Stimulated activated CD4-positive, alpha-beta T cell treated with anti-CD3 and anti-CD28 coated beads, Interleukin-2, amount 100 ng/mL, for 24 hours (primary cell): ENCODE measurements around the gene FAT1.
"Not testable (repeated sequence)": the region's sequence is repeated elsewhere in the genome, so short reads cannot be mapped to it uniquely, and the experiment has no call there.

Source experiments
- DNase-seq, 2 donors: peaks; one replicate each; pipeline ENCODE4 v3.0.0-alpha.2; 2020

The FAT1 gene

GRCh38 chr4:186693159-186693815 lies 30.4 kb downstream of the FAT1 start:
- no peak for DNase-seq

GRCh38 chr4:186691396-186691795 lies 32.3 kb downstream of the FAT1 start:
- no peak for DNase-seq

GRCh38 chr4:186689476-186689875 lies 34.2 kb downstream of the FAT1 start:
- no peak for DNase-seq

DNA sequence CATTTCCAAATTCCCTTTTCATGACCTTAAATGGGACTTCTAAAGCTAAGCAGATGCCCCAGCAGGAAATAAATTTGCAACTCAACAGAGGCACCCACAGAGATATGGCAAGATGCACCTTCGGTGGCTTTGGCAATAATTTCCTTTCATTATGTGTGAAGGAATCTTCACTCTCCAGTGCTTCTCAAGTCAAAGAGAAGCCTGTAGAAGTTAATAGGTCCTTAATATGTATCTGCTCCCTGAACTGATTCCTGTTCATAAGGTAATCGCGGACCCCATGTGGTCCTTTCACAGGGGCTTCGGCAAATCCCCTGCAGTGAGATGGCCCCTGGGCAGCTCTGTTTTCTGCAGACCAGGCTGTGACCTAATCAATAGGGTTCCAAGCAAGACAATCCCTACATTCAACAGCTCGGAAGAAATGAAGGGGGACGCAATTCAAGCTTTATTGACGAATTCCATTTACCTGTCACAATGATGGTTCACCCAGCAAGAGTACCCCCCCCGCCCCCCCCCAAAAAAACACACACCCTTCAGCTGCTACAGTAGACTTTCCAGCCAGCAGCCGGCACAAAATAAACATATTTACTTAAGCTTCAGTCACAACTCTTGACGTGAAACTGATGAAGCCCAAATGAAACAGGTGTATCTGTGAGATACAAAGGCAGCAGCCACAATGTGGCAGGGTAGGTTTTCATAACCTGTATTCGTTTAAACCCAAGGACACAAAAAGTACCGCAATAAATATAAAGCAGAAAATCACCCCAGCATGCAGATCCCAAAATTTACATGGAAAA lies 35.3 kb downstream of the FAT1 start:
- DNase-seq = no peak

GRCh38 chr4:186687265-186687664 lies 36.4 kb downstream of the FAT1 start:
- DNase-seq = no peak

DNA sequence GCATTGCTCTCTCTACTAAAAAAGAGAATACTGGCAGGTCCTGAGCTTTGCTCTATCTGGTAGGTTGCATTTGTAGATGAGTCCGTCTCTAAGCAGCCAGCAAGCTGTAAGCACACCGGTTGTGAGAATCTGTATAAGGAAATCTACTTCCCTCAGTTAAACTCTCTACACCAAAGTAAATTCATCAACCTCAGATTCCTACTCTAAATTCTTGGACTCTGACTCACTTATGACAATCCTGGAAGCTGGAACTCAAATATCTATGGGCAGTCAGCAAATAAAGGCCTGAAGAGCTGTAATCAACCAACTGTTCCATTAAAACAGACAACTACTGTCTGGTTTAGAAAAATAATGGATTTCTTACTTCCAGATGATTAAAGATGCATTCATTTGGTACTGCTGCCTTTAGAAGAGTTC lies 37.9 kb downstream of the FAT1 start:
- no peak for DNase-seq

GRCh38 chr4:186684889-186685309 lies 38.8 kb downstream of the FAT1 start:
- DNase-seq = no peak

DNA sequence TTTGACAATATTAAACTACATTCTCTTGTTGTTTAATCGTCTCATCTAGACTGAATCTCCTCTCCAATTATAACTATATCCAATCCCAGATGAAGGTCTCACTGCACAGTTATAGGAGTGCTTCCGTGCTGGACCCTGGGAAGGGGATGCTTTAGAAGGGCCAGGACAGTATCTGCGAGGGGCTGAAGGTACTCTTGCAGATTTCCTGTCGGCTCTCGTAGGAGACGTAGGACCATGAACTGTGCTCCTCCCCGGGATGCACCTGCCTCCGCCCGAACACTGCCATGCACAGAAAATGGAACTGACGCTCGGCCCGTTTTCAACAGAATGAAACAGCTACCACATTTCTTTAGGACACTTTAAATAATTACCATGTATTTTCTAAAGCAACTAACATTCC lies 39.4 kb downstream of the FAT1 start:
- no peak for DNase-seq

- DNase-seq = no peak
Observed at GRCh38 chr4:186680641-186681040, 43.0 kb downstream of the FAT1 start.

GRCh38 chr4:186676531-186677161 lies 47.0 kb downstream of the FAT1 start:
- DNase-seq = no peak

- no peak for DNase-seq
Observed at GRCh38 chr4:186669735-186670134, 53.9 kb downstream of the FAT1 start.

- no peak for DNase-seq
Observed at GRCh38 chr4:186669159-186669731, 54.4 kb downstream of the FAT1 start.

- DNase-seq = no peak
Observed at GRCh38 chr4:186666750-186667149, 56.9 kb downstream of the FAT1 start.

DNA sequence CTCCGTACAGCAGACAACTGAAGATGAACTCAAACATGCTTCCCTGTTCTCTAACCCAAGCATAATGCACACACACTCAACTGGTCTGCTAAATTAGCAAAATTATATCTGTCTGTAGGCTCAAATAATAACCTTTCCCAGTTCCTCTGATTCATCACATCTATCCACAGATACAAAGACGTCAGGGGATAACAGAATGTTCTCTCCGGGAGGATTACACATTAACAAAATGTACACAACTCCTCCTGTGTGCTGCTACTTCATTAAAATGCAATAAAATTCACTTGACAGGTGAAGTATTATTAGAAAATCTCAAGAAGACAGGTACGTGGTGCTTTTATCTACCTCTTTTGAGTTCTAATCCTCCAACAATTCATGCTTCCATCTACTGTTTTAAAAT lies 57.4 kb downstream of the FAT1 start:
- no peak for DNase-seq

GRCh38 chr4:186660403-186660802 lies 63.3 kb downstream of the FAT1 start:
- DNase-seq = no peak

- DNase-seq = no peak
Observed at GRCh38 chr4:186659935-186660334, 63.7 kb downstream of the FAT1 start.

- not testable (repeated sequence) for DNase-seq
Observed at GRCh38 chr4:186659456-186659855, 64.2 kb downstream of the FAT1 start.

DNA sequence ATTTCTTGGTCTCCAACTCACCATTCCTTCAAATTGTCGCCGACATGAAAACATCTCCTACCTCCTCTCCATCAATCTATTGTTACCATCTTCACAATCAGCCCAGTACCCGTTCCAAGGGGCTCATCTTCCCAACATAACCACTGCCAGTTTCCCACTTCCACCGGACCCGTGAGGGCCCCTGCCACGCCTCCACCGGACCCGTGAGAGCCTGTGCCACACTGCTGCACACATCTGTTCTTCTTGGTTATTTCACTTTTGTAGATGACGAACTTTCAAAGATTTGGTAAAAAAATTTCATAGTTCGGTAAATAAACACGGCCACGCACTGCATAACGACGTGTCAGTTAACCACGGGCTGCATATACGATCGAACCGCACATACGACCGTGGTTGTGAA lies 65.0 kb downstream of the FAT1 start:
- DNase-seq = no peak

GRCh38 chr4:186657764-186658163 lies 65.9 kb downstream of the FAT1 start:
- no peak for DNase-seq

- no peak for DNase-seq
Observed at GRCh38 chr4:186653969-186654368, 69.7 kb downstream of the FAT1 start.

DNA sequence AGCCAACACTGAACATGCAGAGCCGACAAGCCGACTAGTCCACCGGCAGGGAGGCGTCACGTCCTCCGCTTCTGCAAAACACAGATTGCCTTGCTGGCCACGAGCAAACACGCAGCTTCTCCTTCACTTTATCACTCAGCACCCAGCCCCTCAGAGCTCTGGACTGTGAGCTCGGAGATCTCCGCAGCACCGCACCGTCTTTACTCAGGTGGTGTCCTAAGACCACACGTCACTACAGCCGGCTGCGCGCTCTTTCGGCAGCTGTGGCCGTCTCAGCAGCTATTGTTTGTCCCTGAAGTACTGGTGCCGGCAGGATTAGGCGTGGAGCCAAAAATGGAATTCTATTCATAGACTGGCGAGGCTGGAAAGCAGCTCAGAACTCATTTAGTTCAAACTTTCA lies 72.0 kb downstream of the FAT1 start:
- no peak for DNase-seq

DNA sequence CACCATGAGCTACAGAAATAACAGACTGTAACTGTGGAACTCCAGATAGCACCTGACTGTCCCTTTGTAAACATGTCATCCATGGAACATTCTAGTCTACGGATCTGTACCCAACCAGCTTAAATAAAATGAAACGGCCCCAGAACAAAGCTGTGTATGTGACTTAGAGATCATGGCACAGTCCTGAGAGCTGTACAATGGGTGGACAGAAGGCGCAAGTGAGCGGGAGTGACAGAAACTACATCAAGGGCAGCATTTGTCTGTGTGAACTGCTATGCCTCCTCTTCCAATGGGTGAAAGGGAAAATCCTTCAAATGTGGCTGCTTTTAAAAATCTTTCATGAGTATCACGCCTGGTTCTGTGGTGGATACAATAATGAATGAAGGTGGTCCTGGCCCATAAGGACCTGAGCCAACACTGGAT lies 72.5 kb downstream of the FAT1 start:
- no peak for DNase-seq

DNA sequence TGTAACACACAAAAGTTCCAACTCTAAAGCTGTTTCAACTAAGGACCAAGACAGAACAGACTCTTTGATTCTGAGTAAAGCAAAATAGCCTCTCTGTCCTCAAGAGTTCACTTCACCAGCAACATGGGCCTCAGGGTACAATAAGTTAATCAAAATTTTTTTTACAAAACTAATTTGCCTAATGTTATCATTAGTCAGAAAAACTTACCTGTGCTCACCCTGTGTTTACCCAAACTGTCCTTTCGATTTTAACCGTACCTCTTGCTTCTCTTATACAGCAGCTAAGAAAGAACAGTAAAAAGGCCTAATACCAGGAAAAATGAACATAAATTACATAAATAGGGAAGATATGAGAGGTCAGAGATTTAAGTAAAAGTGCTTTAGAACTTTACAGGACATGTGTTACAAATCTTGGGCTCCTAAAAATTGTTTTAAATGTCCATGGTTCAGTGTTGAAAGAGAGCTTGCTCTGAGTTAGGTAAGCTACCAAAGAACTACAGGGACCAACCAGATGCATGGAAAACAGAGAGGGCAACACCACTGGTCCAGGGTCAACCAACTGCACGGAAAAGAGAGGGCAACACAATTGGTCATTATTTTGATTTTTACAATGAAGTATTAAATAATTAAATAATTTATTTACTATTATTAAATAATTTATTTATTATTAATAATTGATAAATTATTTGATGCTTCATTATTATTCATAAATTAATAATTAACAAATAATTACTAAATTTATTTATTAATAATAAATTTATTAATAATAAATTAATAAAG lies 73.1 kb downstream of the FAT1 start:
- DNase-seq = no peak
